ENCODE measurements around the gene BMP5. TPM values are rescaled to one million over a fixed set of nuclear protein-coding genes. Genes with fewer than 3 reads are reported as not detected.

The BMP5 gene
- total RNA-seq, 2 donors from 2014 or later = 1.6 to 6.3 TPM

DNA sequence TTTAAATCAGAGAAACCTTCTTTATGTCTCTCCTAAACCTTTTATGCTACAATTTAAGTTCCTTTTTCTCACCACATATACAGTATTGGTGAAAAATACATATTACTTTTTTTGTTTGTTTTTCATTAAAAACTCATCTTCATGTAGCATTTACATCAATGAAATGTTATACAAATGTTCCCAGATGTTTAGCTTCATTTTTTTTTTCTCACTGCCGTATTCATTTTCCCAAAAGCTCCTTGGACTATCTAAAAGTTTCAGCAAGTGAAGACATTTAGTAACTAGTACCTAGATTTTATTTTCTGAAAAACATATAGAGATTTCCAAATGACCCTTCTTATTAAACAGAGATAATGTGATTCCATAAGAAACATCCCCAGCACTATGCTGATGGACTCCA is 128.9 kb downstream of the BMP5 start:
- no peaks in the 10 kb centered on the region for H3K4me1 ChIP-seq
- H3K36me3 ChIP-seq = no peaks in the 10 kb centered on the region
- no peak for DNase-seq (ENCODE audit: low spot score)
- H3K9me3 ChIP-seq = peaks cover 0 to 3% of the 10 kb centered on the region in 2 donors
- TF ChIP-seq CTCF (IDR thresholded peaks at IDR 0.05) = no peak
- H3K27ac ChIP-seq = no peak overlapping the region
- no peaks in the 10 kb centered on the region for H3K27me3 ChIP-seq
- no peak overlapping the region for H3K4me3 ChIP-seq

- TF ChIP-seq CTCF (IDR thresholded peaks at IDR 0.05) = no peak
- Histone ChIP-seq H3K4me3 (no peak overlapping the region), H3K27ac (no peak overlapping the region)
Measured at GRCh38 chr6:55734256-55734655, 141.1 kb downstream of the BMP5 start.

DNA sequence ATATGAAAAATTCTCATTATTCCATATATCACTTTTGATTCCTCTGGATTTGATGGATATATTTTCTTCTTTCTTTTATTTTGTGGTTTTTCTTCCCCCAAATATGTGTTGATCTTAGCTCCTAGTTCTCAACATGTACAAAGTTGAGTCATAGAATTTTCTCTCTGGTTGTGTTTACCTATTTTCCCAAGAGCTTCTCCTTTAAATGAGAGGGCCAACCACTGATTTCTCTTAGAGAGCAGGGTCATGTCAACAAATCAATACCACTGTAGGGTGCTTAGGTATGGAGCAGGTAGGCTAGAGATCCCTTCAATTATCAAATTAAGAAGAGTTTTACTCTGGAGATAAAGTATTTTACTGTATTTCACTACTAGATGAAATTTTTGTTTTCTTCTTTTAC is 145.7 kb downstream of the BMP5 start:
- TF ChIP-seq CTCF (IDR thresholded peaks at IDR 0.05) = no peak

More at GRCh38 chr6:55734256-55734655, 141.1 kb downstream of the BMP5 start:
- H3K4me1 ChIP-seq = no peaks in the 10 kb centered on the region
- H3K27me3 ChIP-seq = no peaks in the 10 kb centered on the region
- peaks cover 0 to 5% of the 10 kb centered on the region in 2 donors for H3K9me3 ChIP-seq
- no peaks in the 10 kb centered on the region for H3K36me3 ChIP-seq
- no peak for DNase-seq (ENCODE audit: low spot score)

GRCh38 chr6:55726144-55726543 is 149.2 kb downstream of the BMP5 start:
- no peak for DNase-seq (ENCODE audit: low spot score)
- H3K27ac ChIP-seq = no peak overlapping the region
- TF ChIP-seq CTCF (IDR thresholded peaks at IDR 0.05) = no peak

More for the DNA sequence above, 145.7 kb downstream of the BMP5 start:
- H3K27me3 ChIP-seq = no peaks in the 10 kb centered on the region
- H3K4me1 ChIP-seq = no peaks in the 10 kb centered on the region
- DNase-seq (ENCODE audit: low spot score) = no peak
- no peaks in the 10 kb centered on the region for H3K9me3 ChIP-seq
- H3K27ac ChIP-seq = no peak overlapping the region
- no peaks in the 10 kb centered on the region for H3K36me3 ChIP-seq
- no peak overlapping the region for H3K4me3 ChIP-seq

DNA sequence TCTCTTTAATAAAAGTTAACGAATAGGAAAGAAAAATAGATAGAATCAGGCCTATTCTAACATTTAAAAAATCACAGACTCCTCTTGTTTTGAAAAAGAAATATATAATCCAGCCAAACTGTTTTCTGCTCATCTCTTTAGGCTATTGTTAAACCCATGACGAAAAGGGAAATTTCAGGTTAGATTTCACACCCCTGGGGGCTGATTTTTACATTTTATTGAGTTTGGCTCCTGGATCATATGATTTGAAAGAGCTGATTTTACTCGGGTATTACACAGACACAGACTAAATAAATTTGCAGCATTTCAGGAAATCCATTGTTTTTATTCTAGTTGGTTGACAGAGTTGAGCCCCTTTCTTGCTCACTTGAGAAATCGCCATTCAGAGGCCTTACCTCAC is 160.6 kb downstream of the BMP5 start:
- no peaks in the 10 kb centered on the region for H3K9me3 ChIP-seq
- no peaks in the 10 kb centered on the region for H3K36me3 ChIP-seq
- no peak for TF ChIP-seq CTCF (IDR thresholded peaks at IDR 0.05)
- H3K27ac ChIP-seq = no peak overlapping the region
- no peak for DNase-seq (ENCODE audit: low spot score)
- no peaks in the 10 kb centered on the region for H3K27me3 ChIP-seq
- H3K4me1 ChIP-seq = no peaks in the 10 kb centered on the region
- no peak overlapping the region for H3K4me3 ChIP-seq

More at GRCh38 chr6:55726144-55726543, 149.2 kb downstream of the BMP5 start:
- H3K9me3 ChIP-seq = no peaks in the 10 kb centered on the region
- H3K36me3 ChIP-seq = no peaks in the 10 kb centered on the region
- no peaks in the 10 kb centered on the region for H3K4me1 ChIP-seq
- no peaks in the 10 kb centered on the region for H3K27me3 ChIP-seq
- H3K4me3 ChIP-seq = no peak overlapping the region

DNA sequence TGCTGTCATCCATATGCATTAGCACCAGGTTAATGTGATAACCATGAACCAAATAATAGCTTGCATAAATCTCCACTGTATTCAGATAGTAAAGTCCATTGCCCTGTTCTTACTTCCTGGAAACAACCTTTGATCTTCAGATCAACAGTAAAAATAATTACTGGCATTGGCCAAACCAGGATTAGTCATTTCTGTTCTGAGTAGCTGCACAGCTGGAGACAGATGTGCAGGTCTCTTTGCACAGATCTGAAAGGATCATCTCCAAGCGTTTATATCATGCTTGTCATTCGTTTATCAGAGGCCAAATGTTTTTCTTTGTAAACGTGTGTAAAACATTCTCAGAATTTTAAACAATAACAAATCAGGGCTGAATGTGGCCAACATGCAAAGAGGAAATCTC is 162.0 kb downstream of the BMP5 start:
- no peak for TF ChIP-seq CTCF (IDR thresholded peaks at IDR 0.05)
- no peaks in the 10 kb centered on the region for H3K4me1 ChIP-seq
- no peak for DNase-seq (ENCODE audit: low spot score)
- no peaks in the 10 kb centered on the region for H3K27me3 ChIP-seq
- no peak overlapping the region for H3K27ac ChIP-seq
- no peaks in the 10 kb centered on the region for H3K36me3 ChIP-seq
- H3K9me3 ChIP-seq = no peaks in the 10 kb centered on the region
- H3K4me3 ChIP-seq = no peak overlapping the region
